Kidney capillary endothelial cell (primary cell): ENCODE measurements around the gene COL3A1.

Experiments used
- DNase-seq: peaks from one replicate; pipeline ENCODE4 v3.0.0-alpha.2; 2018; ENCODE audit warnings: low spot score

COL3A1 gene

GRCh38 chr2:188975497-188976102 is 1.4 kb downstream of the COL3A1 start:
- no peak for DNase-seq

GRCh38 chr2:188976545-188977268 is 2.5 kb downstream of the COL3A1 start:
- DNase-seq = peak; percentile 10

- DNase-seq = no peak
Measured at GRCh38 chr2:188977317-188977716, 3.1 kb downstream of the COL3A1 start.

GRCh38 chr2:188978291-188979081 is 4.3 kb downstream of the COL3A1 start:
- DNase-seq = peak; percentile 21

- DNase-seq = no peak
Measured at GRCh38 chr2:188979187-188980114, 5.3 kb downstream of the COL3A1 start.

GRCh38 chr2:188983427-188984064 is 9.4 kb downstream of the COL3A1 start:
- no peak for DNase-seq

- DNase-seq = peak; percentile 16
Measured at GRCh38 chr2:188984065-188984491, 9.9 kb downstream of the COL3A1 start.

GRCh38 chr2:188984680-188985079 is 10.5 kb downstream of the COL3A1 start:
- DNase-seq = no peak

GRCh38 chr2:188986839-188987238 is 12.7 kb downstream of the COL3A1 start:
- DNase-seq = no peak

GRCh38 chr2:188993247-188993646 is 19.1 kb downstream of the COL3A1 start:
- no peak for DNase-seq

GRCh38 chr2:188997263-188997662 is 23.1 kb downstream of the COL3A1 start:
- DNase-seq = no peak

- no peak for DNase-seq
Measured at GRCh38 chr2:189000221-189000620, 26.0 kb downstream of the COL3A1 start.

- peak; percentile 60 for DNase-seq
Measured at GRCh38 chr2:189002079-189002478, 27.9 kb downstream of the COL3A1 start.

- no peak for DNase-seq
Measured at GRCh38 chr2:189008555-189009262, 34.5 kb downstream of the COL3A1 start.

- DNase-seq = no peak
Measured at GRCh38 chr2:189010536-189010935, 36.4 kb downstream of the COL3A1 start.

- DNase-seq = no peak
Measured at GRCh38 chr2:189012351-189012750, 38.2 kb downstream of the COL3A1 start.

- DNase-seq = no peak
Measured at GRCh38 chr2:189013031-189013430, 38.9 kb downstream of the COL3A1 start.

- DNase-seq = no peak
Measured at GRCh38 chr2:189013671-189014448, 39.7 kb downstream of the COL3A1 start.

GRCh38 chr2:189014449-189015138 is 40.4 kb downstream of the COL3A1 start:
- no peak for DNase-seq
